Bronchial smooth muscle cell (primary cell): ENCODE measurements around the gene AQP5. TPM values are rescaled to one million over a fixed set of nuclear protein-coding genes. Genes with fewer than 3 reads are reported as not detected.

Experiments
- total RNA-seq: library from RNA; depleted of rRNA; stranded (reverse); fragments of >200 nt; gene quantifications from 2 replicates; pipeline ENCODE4 v1.2.1, GENCODE V29; 2014

The AQP5 gene
- not detected in 2 replicates for total RNA-seq

GRCh38 chr12:49961111-49961922, at the start of gene AQP5:
Gene AQP5, plus strand, starts transcription at chr12:49961872. Its CDS starts 146 bp downstream, at chr12:49962018.

GRCh38 chr12:49950273-49951251, 11.1 kb upstream of the AQP5 start, which contains the start of gene AQP2:
Gene AQP2, plus strand, starts transcription at chr12:49950737. Its CDS starts 94 bp downstream, at chr12:49950831.

GRCh38 chr12:49972641-49973360, 11.1 kb downstream of the AQP5 start, which contains the start of gene AQP6:
Gene AQP6, plus strand, starts transcription at chr12:49972947. Its CDS starts 227 bp downstream, at chr12:49973174.

Other genes starting within 250 kb of the AQP5 start
- gene TMBIM6, start 220.3 kb upstream of the AQP5 start, total RNA-seq: 258 and 333 TPM in 2 replicates
- 11.3 and 14.2 TPM in 2 replicates for gene NCKAP5L, start 133.5 kb upstream of the AQP5 start, total RNA-seq
- 2.7 and 4.1 TPM in 2 replicates for gene BCDIN3D, start 118.8 kb upstream of the AQP5 start, total RNA-seq
- gene FAIM2, start 58.0 kb upstream of the AQP5 start, total RNA-seq: 3.3 and 8.2 TPM in 2 replicates
- not detected in 2 replicates for gene AQP2, start 11.1 kb upstream of the AQP5 start, total RNA-seq
- under 0.01 TPM in 1 of 2 replicates, not detected in the other for gene AQP6, start 11.1 kb downstream of the AQP5 start, total RNA-seq
- gene RACGAP1, start 63.6 kb downstream of the AQP5 start, total RNA-seq: 17.1 and 24.0 TPM in 2 replicates
- gene ASIC1, start 95.7 kb downstream of the AQP5 start, total RNA-seq: 2.8 and 3.7 TPM in 2 replicates
- 15.1 and 16.3 TPM in 2 replicates for gene SMARCD1, start 123.5 kb downstream of the AQP5 start, total RNA-seq
- under 0.01 TPM in 1 of 2 replicates, not detected in the other for gene GPD1, start 142.1 kb downstream of the AQP5 start, total RNA-seq
- 56.2 and 62.7 TPM in 2 replicates for gene COX14, start 150.4 kb downstream of the AQP5 start, total RNA-seq
- 40.7 and 41.1 TPM in 2 replicates for gene CERS5, start 205.5 kb downstream of the AQP5 start, total RNA-seq